Subcutaneous abdominal adipose tissue (tissue), 5 donors: ENCODE data around the gene TMEM259.

Experiments
- H3K27ac ChIP-seq: one replicate; pipeline ENCODE4 v1.7.0; 2013; ENCODE audit warnings: low read depth, mild to moderate bottlenecking, inconsistent platforms, low read length, moderate library complexity
- H3K27me3 ChIP-seq, 5 donors: one replicate each; pipeline ENCODE4 v1.7.0; 2013; ENCODE audit warnings: low read length in 5 of 5, inconsistent platforms in 1 of 5; ENCODE audit not compliant: control insufficient read depth in 5 of 5, insufficient read depth in 4 of 5
- H3K36me3 ChIP-seq, 5 donors: one replicate each; pipeline ENCODE4 v1.7.0; 2013; ENCODE audit warnings: low read length in 5 of 5; ENCODE audit not compliant: control insufficient read depth in 5 of 5, insufficient read depth in 5 of 5
- H3K4me1 ChIP-seq, 5 donors: one replicate each; pipeline ENCODE4 v1.7.0; 2013; ENCODE audit warnings: low read length in 5 of 5, mild to moderate bottlenecking in 3 of 5, moderate library complexity in 1 of 5; ENCODE audit not compliant: control insufficient read depth in 5 of 5, insufficient read depth in 5 of 5
- H3K4me3 ChIP-seq, 5 donors: one replicate each; pipeline ENCODE4 v1.7.0; 2013; ENCODE audit warnings: low read length in 5 of 5, low read depth in 1 of 5
- H3K9ac ChIP-seq, 5 donors: one replicate each; pipeline ENCODE4 v1.7.0; 2013; ENCODE audit warnings: low read length in 5 of 5, mild to moderate bottlenecking in 4 of 5, moderate library complexity in 3 of 5
- H3K9me3 ChIP-seq, 5 donors: one replicate each; pipeline ENCODE4 v1.7.0; 2013; ENCODE audit warnings: low read length in 5 of 5; ENCODE audit not compliant: control insufficient read depth in 5 of 5
- donor health status: healthy.
- donor health status: healthy.
- donor health status: healthy.
- donor health status: healthy.
- donor health status: healthy.

The TMEM259 gene

DNA sequence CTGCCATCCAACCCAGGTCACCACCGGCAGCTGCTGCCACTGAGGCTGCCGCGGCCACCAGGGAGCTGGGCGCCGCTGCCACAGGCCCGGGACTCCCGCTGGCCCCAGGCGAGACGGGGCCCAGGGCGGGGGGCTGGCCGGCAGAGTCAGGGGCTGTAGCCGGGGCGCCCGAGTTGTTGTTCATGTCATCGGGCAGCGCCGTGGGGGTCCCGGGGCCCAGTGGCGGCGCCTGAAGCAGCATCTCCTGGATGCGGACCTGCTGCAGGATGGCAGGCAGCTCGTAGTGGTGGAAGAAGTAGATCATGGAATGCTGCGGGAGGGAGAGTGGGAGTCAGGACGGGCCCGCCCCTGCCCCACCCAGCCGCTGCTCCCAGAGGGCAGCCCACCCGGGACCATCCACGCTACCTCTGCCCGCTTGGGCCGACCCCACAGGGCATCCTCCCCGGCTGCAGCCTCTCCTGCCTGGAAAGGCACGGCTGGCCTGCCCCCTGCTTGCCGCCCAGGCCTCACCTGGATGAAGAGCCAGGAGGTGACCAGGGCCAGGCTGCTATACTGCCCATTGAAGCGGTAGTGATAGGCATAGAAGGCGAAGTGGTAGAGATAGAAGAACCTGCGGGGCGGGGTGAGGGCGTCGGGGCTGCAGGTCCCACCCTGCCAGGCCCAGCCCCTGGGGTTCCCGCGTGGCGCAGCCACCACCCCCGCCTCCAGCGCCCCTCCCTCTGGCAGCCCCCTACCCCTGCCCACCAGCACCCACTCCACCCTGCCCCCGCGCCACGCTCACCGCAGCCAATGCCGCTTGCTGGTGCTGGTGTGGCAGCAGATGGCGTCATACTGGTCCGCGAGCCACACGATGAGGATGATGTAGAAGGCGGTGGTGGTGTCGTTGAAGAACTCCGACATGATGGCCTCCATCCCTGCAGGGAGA is 10.1 kb downstream of the TMEM259 start:
- H3K4me3 ChIP-seq, result no peak overlapping the region
- no peaks in the 10 kb centered on the region for H3K9me3 ChIP-seq
- H3K36me3 ChIP-seq, result peaks cover 0 to 61% (median 45%) of the 10 kb centered on the region in 5 donors
- no peak overlapping the region for H3K9ac ChIP-seq
- H3K4me1 ChIP-seq, result peaks cover 0 to 14% (median 7%) of the 10 kb centered on the region in 5 donors
- no peaks in the 10 kb centered on the region for H3K27me3 ChIP-seq
- H3K27ac ChIP-seq, result no peak overlapping the region

DNA sequence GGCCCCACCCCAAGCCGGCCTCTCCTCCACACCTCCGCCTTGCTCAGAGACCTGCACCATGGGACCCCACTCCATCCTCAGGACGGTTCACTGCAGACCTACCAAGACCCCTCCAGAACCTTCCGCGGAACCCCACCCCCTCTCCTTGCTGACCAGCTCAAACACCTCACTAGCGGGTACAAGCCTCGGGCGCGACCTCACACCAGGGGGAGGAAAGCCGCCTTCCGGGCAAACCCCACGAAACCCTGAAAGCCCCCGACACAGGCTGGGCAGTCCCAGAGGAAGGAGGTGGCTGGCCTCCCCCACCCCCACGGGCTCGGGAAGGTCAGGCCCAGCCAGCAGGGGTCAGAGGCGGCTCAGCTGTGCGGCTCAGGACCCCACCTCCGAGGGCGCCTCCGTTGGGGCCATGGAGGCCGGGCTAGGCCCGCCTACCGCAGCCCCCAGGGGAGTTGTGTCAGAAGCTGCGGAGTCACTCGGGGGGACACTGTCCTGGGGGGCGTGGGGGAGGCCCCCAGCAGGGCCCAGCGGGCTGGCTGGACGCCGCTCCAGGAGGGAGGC is 10.9 kb downstream of the TMEM259 start:
- Histone ChIP-seq H3K27me3 (no peaks in the 10 kb centered on the region), H3K9me3 (no peaks in the 10 kb centered on the region), H3K36me3 (peaks cover 0 to 61% (median 45%) of the 10 kb centered on the region in 5 donors), H3K4me3 (no peak overlapping the region), H3K27ac (no peak overlapping the region), H3K4me1 (peaks cover 0 to 9% (median 2%) of the 10 kb centered on the region in 5 donors), H3K9ac (no peak overlapping the region)

DNA sequence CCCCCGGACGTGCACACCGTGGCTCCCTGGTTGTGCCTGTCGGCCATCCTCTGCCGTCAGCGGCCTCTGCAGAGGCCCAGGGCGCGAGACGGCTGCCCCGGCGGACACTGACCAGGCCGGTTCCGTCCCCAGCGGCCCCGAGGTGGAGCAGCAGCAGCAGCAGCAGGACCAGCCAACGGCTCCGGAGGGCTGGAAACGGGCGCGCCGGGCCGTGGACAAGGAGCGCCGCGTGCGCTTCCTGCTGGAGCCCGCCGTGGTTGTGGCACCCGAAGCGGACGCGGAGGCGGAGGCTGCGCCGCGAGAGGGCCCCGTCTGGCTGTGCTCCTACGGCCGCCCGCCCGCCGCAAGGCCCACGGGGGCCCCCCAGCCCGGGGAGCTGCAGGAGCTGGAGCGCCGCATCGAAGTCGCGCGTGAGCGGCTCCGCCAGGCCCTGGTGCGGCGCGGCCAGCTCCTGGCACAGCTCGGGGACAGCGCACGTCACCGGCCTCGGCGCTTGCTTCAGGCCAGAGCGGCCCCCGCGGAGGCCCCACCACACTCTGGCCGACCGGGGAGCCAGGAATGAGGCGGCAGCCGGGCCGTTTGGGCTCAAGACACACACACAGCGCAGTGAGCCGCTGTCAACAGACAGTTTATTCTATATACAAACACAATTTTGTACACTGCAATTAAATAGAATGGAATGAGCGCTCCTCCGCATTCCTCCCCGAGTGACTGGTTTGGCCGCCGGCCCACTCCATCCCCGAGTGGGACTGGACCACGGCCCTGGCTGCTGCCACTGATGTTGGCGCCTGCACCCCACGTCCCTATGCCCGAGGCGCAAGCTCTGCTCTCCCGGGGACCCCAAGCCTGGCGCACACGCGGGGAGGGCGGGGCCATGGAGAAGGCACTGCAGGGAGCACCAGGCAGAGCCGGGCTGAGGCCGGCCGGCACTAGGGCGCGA is 11.6 kb downstream of the TMEM259 start:
- H3K27ac ChIP-seq, result no peak overlapping the region
- H3K9me3 ChIP-seq, result no peaks in the 10 kb centered on the region
- peaks cover 0 to 56% (median 43%) of the 10 kb centered on the region in 5 donors for H3K36me3 ChIP-seq
- H3K9ac ChIP-seq, result no peak overlapping the region
- H3K4me1 ChIP-seq, result peaks cover 0 to 9% (median 0%) of the 10 kb centered on the region in 5 donors
- H3K27me3 ChIP-seq, result no peaks in the 10 kb centered on the region
- no peak overlapping the region for H3K4me3 ChIP-seq

- Histone ChIP-seq H3K36me3 (peaks cover 0 to 48% (median 37%) of the 10 kb centered on the region in 5 donors), H3K4me1 (peaks cover 0 to 9% (median 0%) of the 10 kb centered on the region in 5 donors), H3K4me3 (no peak overlapping the region), H3K9me3 (no peaks in the 10 kb centered on the region), H3K27ac (no peak overlapping the region), H3K27me3 (peaks cover 0 to 4% (median 0%) of the 10 kb centered on the region in 5 donors), H3K9ac (no peak overlapping the region)
These were observed 12.5 kb downstream of the TMEM259 start for GRCh38 chr19:1008268-1009040.

DNA sequence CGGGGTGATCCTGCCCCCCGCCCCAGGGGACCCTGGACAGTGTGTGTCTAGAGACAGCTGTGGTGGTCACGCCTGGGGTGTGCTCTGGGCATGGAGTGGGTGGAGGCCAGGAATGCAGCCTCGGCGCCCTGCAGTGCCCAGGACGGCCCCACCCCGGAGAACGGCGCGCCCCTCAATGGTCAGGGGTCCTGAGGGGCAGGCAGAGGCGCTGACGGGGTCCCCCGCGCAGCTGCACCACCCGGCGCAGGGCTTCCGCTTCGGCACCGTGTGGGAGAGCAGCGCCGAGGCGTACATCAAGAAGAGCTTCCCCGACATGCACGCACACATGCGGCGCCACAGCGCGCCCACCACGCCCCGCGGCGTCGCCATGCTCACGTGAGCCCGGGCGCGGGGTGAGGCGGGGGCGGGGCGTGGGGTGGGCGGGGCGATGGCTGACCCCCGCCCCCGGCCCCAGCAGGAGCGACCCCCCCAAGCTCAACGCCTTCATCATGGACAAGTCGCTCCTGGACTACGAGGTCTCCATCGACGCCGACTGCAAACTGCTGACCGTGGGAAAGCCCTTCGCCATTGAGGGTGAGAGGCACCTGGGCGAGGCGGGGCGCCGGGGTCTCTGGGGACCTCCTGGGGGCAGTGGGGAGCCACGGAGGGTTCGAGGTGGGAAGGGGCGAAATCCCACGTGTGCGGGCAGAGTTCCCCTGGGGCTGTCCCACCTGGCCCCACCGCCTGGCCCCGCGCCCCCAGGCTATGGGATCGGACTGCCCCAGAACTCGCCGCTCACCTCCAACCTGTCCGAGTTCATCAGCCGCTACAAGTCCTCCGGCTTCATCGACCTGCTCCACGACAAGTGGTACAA is 13.3 kb downstream of the TMEM259 start:
- H3K27ac ChIP-seq, result no peak overlapping the region

GRCh38 chr19:1006711-1007398 is 14.1 kb downstream of the TMEM259 start:
- Histone ChIP-seq H3K27ac (no peak overlapping the region), H3K36me3 (peaks cover 0 to 33% (median 22%) of the 10 kb centered on the region in 5 donors), H3K27me3 (peaks cover 3 to 10% (median 5%) of the 10 kb centered on the region in 5 donors), H3K9ac (no peak overlapping the region), H3K4me1 (peaks cover 0 to 9% (median 0%) of the 10 kb centered on the region in 5 donors), H3K9me3 (no peaks in the 10 kb centered on the region), H3K4me3 (no peak overlapping the region)

More for the DNA sequence above, 13.3 kb downstream of the TMEM259 start:
- H3K9me3 ChIP-seq, result no peaks in the 10 kb centered on the region
- no peak overlapping the region for H3K9ac ChIP-seq
- H3K36me3 ChIP-seq, result peaks cover 0 to 40% (median 30%) of the 10 kb centered on the region in 5 donors
- H3K4me3 ChIP-seq, result no peak overlapping the region
- H3K27me3 ChIP-seq, result peaks cover 3 to 7% (median 4%) of the 10 kb centered on the region in 5 donors
- peaks cover 0 to 9% (median 0%) of the 10 kb centered on the region in 5 donors for H3K4me1 ChIP-seq

- Histone ChIP-seq H3K9ac (no peak overlapping the region), H3K4me1 (peaks cover 0 to 15% (median 12%) of the 10 kb centered on the region in 5 donors), H3K27ac (no peak overlapping the region), H3K27me3 (peaks cover 9 to 21% (median 11%) of the 10 kb centered on the region in 5 donors), H3K4me3 (no peak overlapping the region), H3K9me3 (no peaks in the 10 kb centered on the region), H3K36me3 (peaks cover 0 to 15% (median 6%) of the 10 kb centered on the region in 5 donors)
These were observed 15.9 kb downstream of the TMEM259 start for GRCh38 chr19:1004803-1005664.
